ENCODE results near the gene DNPH1. TPM values are rescaled to one million over a fixed set of nuclear protein-coding genes. Genes with fewer than 3 reads are reported as not detected.

The DNPH1 gene
- total and polyA plus RNA-seq, 9 of the 15 experiments (the other 6 are each of a cell fraction or from before 2014, with no cell fraction given) = 7.3 to 300 (median 68.7) TPM

DNA sequence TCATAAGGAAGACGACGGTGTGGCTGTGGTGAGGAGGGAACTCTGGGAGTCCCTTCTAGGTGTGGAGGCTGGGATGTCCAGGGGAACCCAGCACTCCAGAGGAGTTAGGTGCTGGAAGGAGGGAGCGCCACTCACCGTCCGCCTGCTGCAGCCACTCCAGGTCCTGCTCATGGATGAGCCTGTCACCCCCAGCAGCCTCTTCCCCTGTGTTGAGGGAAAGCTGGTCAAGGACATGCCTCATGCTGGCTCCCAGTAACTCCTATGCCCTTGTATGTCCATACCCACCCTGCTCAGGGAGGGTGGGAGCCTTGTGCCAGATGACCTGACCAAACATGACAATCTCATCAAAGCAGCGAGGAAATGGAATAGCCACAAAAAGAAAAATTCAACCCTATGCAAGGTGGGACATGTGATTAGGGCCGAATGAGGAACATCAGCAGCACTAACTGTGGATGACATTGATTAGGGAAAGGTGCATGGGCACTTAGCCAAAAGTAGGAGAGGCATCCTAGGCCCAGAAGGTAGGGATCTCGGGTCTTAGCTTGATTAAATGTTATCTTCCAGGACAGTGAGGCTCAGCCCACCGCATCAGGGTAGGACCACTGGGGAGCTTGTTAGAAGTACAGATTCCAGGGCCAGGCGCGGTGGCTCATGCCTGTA, 3.0 kb downstream of the DNPH1 start (continued):
- TF ChIP-seq, protein P1, sequence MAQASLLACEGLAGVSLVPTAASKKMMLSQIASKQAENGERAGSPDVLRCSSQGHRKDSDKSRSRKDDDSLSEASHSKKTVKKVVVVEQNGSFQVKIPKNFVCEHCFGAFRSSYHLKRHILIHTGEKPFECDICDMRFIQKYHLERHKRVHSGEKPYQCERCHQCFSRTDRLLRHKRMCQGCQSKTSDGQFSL (CRISPR knock-in tag; IDR thresholded peaks at IDR 0.05) = no peak
- TF ChIP-seq, protein P1 (tag; IDR thresholded peaks at IDR 0.05) = no peak
- TF ChIP-seq RCOR1 (IDR thresholded peaks at IDR 0.05; ENCODE audit: borderline replicate concordance in 1 of 2, low read depth in 2 of 2, low read length in 2 of 2) = no peak
- peak; percentile 51 to 58; a peak in 2 of 4 replicates for TF ChIP-seq TRIM24 (IDR thresholded peaks at IDR 0.05)
- TF ChIP-seq XRCC5 (IDR thresholded peaks at IDR 0.05; ENCODE audit: low read depth, low read length) = no peak
- TF ChIP-seq GABPB1 (CRISPR knock-in tag; IDR thresholded peaks at IDR 0.05) = no peak
- TF ChIP-seq DACH1 (IDR thresholded peaks at IDR 0.05; ENCODE audit: partially characterized antibody) = no peak
- no peak for TF ChIP-seq COPS2 (conservative IDR thresholded peaks at IDR 0.05)
- TF ChIP-seq PPARD (CRISPR knock-in tag; IDR thresholded peaks at IDR 0.05) = no peak
- no peak for TF ChIP-seq KAT2B (IDR thresholded peaks at IDR 0.05; ENCODE audit: low read depth, low read length)
- TF ChIP-seq CREB1 (IDR thresholded peaks at IDR 0.05) = no peak
- no peak for TF ChIP-seq CREB1 (CRISPR knock-in tag; IDR thresholded peaks at IDR 0.05)
- peak; percentile 66 for TF ChIP-seq POLR2AphosphoS5 (IDR thresholded peaks at IDR 0.05; ENCODE audit: control insufficient read depth, insufficient read depth, low read depth, low read length)
- TF ChIP-seq ZNF174 (CRISPR knock-in tag; IDR thresholded peaks at IDR 0.05) = no peak
- no peak for TF ChIP-seq SOX6 (IDR thresholded peaks at IDR 0.05)
